ENCODE results near the gene PRKCE. TPM values are rescaled to one million over a fixed set of nuclear protein-coding genes. Genes with fewer than 3 reads are reported as not detected.

PRKCE gene
- total and polyA plus RNA-seq, 7 donors = 3.0 to 21.9 (median 15.8) TPM

DNA sequence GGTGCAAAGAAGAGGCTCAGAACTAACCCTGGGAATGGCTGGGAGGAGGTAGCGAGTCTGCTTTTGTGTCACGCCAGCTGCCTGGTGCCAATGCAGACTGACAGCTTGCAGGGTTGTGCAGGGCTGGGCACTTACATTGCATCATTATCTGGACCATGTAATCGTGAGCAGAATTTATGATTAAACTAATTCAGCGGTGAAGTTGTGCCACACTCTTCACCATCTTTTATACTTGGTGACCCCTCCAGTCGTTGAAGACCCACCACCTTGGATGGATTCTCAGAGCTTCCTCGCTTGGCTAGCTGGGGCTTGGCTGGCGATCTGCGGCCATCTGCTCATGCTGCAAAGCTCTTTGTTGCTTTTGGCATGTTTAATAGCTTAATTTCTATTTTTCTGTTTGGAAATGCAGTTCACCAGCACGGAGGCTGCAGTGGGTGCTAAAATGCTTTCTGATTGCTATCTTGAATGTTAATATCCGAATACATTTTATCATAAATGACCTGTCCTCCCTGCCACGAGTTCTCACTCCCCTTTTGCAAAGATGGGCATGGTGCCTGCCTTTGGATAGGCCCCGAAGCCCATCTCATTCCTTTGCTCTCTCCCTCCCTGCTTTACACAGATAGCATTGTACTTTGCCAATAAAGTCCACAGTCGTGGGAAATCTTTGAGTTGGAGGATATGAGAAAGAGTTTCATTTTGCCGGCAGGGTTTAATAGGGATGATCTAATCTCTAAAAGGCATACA is 188.2 kb downstream of the PRKCE start:
- H3K27me3 ChIP-seq = no peaks in the 10 kb centered on the region
- H3K36me3 ChIP-seq = no peaks in the 10 kb centered on the region
- peaks cover 0 to 37% (median 23%) of the 10 kb centered on the region in 4 donors for H3K4me1 ChIP-seq
- TF ChIP-seq POLR2AphosphoS5 (IDR thresholded peaks at IDR 0.05) = no peak
- 73 to 81% methylated on average over 14 of the region's 14 CpGs for WGBS, 2 donors
- DNase-seq = no peak
- intact Hi-C loops (cut with DNase I) = no loop called here
- H3K4me3 ChIP-seq = no peak overlapping the region
- H3K27ac ChIP-seq = peak overlapping the region in 3 of 4 donors; percentile 19 to 64 (median 27)
- no peaks in the 10 kb centered on the region for H3K9me3 ChIP-seq

DNA sequence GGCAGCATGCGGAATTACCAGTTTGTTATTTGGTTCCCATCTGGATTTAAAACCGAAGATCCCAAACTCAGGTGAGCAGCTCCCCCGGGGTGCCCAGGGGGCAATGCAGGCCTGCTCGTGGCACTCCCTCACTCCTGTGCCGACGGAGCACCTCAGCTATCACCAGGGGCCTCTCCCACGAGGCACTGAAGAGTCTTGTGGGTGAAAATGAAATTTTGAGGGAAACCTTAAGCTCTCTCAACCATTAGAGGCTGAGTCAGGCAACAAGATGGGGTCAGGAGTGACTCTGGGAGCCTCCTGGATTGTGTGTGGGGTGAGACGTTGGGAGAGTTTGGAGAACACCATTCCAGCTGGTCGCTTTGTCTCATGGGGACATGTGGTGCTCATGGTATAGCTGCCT is 189.0 kb downstream of the PRKCE start:
- Histone ChIP-seq H3K4me3 (no peak overlapping the region), H3K27ac (peak overlapping the region in 1 of 4 donors; percentile 64), H3K4me1 (peaks cover 0 to 44% (median 27%) of the 10 kb centered on the region in 4 donors), H3K9me3 (no peaks in the 10 kb centered on the region), H3K36me3 (peaks cover 0 to 1% (median 0%) of the 10 kb centered on the region in 4 donors), H3K27me3 (no peaks in the 10 kb centered on the region)
- WGBS, 2 donors = 75 to 89% methylated on average over 9 of the region's 9 CpGs
- intact Hi-C loops (cut with DNase I) = no loop called here
- no peak for TF ChIP-seq EP300 (IDR thresholded peaks at IDR 0.05)
- TF ChIP-seq POLR2A (IDR thresholded peaks at IDR 0.05) = no peak
- no peak for TF ChIP-seq POLR2AphosphoS5 (IDR thresholded peaks at IDR 0.05)
- TF ChIP-seq CTCF (IDR thresholded peaks at IDR 0.05) = no peak
- no peak for DNase-seq

GRCh38 chr2:45841752-45842407 is 190.4 kb downstream of the PRKCE start:
- Histone ChIP-seq H3K27me3 (no peaks in the 10 kb centered on the region), H3K4me3 (no peak overlapping the region), H3K36me3 (peaks cover 0 to 8% (median 0%) of the 10 kb centered on the region in 4 donors), H3K4me1 (peaks cover 0 to 48% (median 31%) of the 10 kb centered on the region in 4 donors), H3K9me3 (no peaks in the 10 kb centered on the region), H3K27ac (no peak overlapping the region)
- DNase-seq = no peak
- TF ChIP-seq POLR2AphosphoS5 (IDR thresholded peaks at IDR 0.05) (no peak), CTCF (IDR thresholded peaks at IDR 0.05) (no peak), POLR2A (IDR thresholded peaks at IDR 0.05) (no peak), EP300 (IDR thresholded peaks at IDR 0.05) (no peak)
- WGBS, 2 donors = 82 to 95% methylated on average over 4 of the region's 4 CpGs
- intact Hi-C loops (cut with DNase I) = no loop called here

DNA sequence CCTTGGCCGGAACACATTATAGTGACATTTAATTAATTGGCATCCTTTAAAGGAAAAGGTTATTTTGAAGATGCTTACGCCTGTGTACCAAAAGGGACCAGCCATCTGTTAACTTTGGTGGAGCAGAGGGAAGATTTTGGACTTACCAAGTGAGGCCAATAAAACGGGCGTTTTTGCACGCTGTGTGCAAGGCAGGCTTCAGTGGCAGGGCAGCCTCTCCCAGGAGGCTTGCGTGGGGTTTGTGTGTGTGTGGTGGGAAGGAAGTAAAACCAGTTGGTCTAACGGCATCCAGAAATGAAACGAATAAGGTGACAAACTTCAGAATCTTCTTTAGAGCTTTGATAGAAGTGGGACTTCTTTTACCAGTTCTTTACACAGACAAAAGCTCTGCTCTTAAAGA is 191.7 kb downstream of the PRKCE start:
- intact Hi-C loops (cut with DNase I) = no loop called here
- TF ChIP-seq CTCF (IDR thresholded peaks at IDR 0.05) (no peak), EP300 (IDR thresholded peaks at IDR 0.05) (no peak), POLR2A (IDR thresholded peaks at IDR 0.05) (no peak), POLR2AphosphoS5 (IDR thresholded peaks at IDR 0.05) (no peak)
- no peaks in the 10 kb centered on the region for H3K9me3 ChIP-seq
- peaks cover 0 to 48% (median 31%) of the 10 kb centered on the region in 4 donors for H3K4me1 ChIP-seq
- 53 to 87% methylated on average over 8 of the region's 8 CpGs for WGBS, 2 donors
- no peak overlapping the region for H3K4me3 ChIP-seq
- no peak for DNase-seq
- H3K36me3 ChIP-seq = peaks cover 0 to 8% (median 0%) of the 10 kb centered on the region in 4 donors
- H3K27ac ChIP-seq = no peak overlapping the region
- H3K27me3 ChIP-seq = no peaks in the 10 kb centered on the region

DNA sequence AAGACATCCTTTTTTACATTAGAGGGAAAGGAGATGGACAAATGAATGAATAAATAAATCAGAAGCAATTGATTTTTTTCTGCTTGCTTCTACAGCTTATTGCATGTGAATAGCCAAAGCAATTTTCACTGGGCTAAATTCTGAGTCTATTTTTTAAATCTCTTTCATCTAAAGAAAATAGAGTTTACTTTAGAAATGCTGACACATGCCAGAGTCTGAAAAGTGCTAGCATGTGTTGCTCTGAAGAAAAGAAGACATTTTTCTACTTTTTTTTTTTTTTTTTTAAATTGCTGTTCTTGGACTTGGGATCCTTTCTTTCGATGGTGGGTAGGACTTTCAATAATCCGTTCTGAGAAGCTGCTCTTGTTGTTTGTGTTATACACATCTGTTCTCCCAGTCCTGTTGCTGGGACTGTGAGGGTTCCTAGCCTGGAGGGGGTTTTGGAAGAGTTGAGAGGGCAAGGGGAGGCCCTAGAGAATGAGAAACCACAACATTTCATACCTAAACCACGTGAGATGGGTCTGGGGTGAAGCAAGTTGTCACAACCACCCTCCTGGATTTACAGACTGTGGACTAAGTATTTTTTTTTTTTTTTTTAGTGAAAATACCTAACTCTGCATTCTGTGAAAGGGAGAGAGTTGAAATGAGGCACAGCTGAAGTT is 193.5 kb downstream of the PRKCE start:
- no peaks in the 10 kb centered on the region for H3K9me3 ChIP-seq
- H3K36me3 ChIP-seq = peaks cover 0 to 8% (median 0%) of the 10 kb centered on the region in 4 donors
- intact Hi-C loops (cut with DNase I) = no loop called here
- H3K27me3 ChIP-seq = no peaks in the 10 kb centered on the region
- TF ChIP-seq EP300 (IDR thresholded peaks at IDR 0.05) = no peak
- no peak for TF ChIP-seq POLR2A (IDR thresholded peaks at IDR 0.05)
- TF ChIP-seq POLR2AphosphoS5 (IDR thresholded peaks at IDR 0.05) = no peak
- no peak for TF ChIP-seq CTCF (IDR thresholded peaks at IDR 0.05)
- H3K4me1 ChIP-seq = peaks cover 0 to 49% (median 32%) of the 10 kb centered on the region in 4 donors
- H3K27ac ChIP-seq = no peak overlapping the region
- 58 to 86% methylated on average over 3 of the region's 3 CpGs for WGBS, 2 donors
- no peak overlapping the region for H3K4me3 ChIP-seq
- DNase-seq = no peak

Data from sigmoid colon (tissue), 7 donors.